AG04450 (cell line): ENCODE data around the gene PDK1. TPM values are rescaled to one million over a fixed set of nuclear protein-coding genes. Genes with fewer than 3 reads are reported as not detected.

Experiments
- CTCF ChIA-PET: fragments of 300-600, 350-600 bp; formaldehyde crosslinking; extraction: SDS; loops from one replicate; lab custom pipeline; 2022; ENCODE audit warnings: antibody characterized with exemption, inconsistent platforms; lab: Charles Lee
- POLR2A ChIA-PET: fragments of 350-600 bp; formaldehyde crosslinking; extraction: SDS; loops from one replicate; lab custom pipeline; 2021; ENCODE audit warnings: antibody characterized with exemption, inconsistent platforms; lab: Yijun Ruan, JAX
- DNase-seq: peaks from one replicate; pipeline ENCODE4 v3.0.0-alpha.2; 2011; ENCODE audit warnings: low read depth, low spot score
- H3K27ac ChIP-seq: one replicate; pipeline ENCODE4 v1.5.1; 2012; ENCODE audit warnings: low read depth, low read length, control low read depth
- H3K27me3 ChIP-seq: one replicate; pipeline ENCODE4 v1.6.0; 2012; ENCODE audit warnings: low read length; ENCODE audit not compliant: control insufficient read depth, insufficient read depth
- H3K4me3 ChIP-seq: 2 replicates; pipeline ENCODE4 v1.5.1; 2011; ENCODE audit warnings: mild to moderate bottlenecking, low read depth, low read length, control low read depth
- H3K9me3 ChIP-seq: 2 replicates; pipeline ENCODE4 v1.5.1; 2012; ENCODE audit warnings: low read length; ENCODE audit not compliant: control insufficient read depth, insufficient read depth
- CTCF ChIP-seq: IDR thresholded peaks from 2 replicates; pipeline ENCODE4 v1.5.1; 2011; ENCODE audit warnings: low read depth, low read length, control low read depth, inconsistent platforms
- polyA minus RNA-seq: library from RNA; depleted of rRNA, polyadenylated mRNA; stranded (reverse); fragments of >200 nt; gene quantifications from 2 replicates; pipeline ENCODE4 v1.2.3, GENCODE V29; 2011; rRNA and poly(A)+ RNA removed
- polyA plus RNA-seq: library from polyadenylated mRNA; depleted of rRNA; stranded (reverse); fragments of >200 nt; gene quantifications from 2 replicates; pipeline ENCODE4 v1.2.3, GENCODE V29; 2011; rRNA removed

Gene PDK1
- polyA plus RNA-seq: 32.6 and 32.8 TPM in 2 replicates
- polyA minus RNA-seq: 51.6 and 56.3 TPM in 2 replicates

GRCh38 chr2:172555522-172556283 lies at the start of gene PDK1:
Gene PDK1, plus strand, starts transcription at chr2:172556090. Its CDS starts 61 bp downstream, at chr2:172556151.
- TF ChIP-seq CTCF: no peak
- DNase-seq: peak; percentile 49
- ChIA-PET POLR2A (interaction anchor here (1.1 kb wide), 1 partner anchor 9 kb away, joined by 3 read pairs; no protein-coding TSS in a partner anchor), CTCF (interaction anchor here (0.7 to 1.3 kb wide), 2 partner anchors 94 to 957 kb away, joined by 3 read pairs; no protein-coding TSS in a partner anchor)
- peak within 1 kb of the TSS; percentile 87 for H3K4me3 ChIP-seq
- H3K9me3 ChIP-seq: no peaks in the 10 kb centered on the region
- H3K27ac ChIP-seq: peak within 1 kb of the TSS; percentile 75
- no peaks in the 10 kb centered on the region for H3K27me3 ChIP-seq

- ChIA-PET CTCF (no interaction called here), POLR2A (no interaction called here)
- Histone ChIP-seq H3K27ac (no peak overlapping the region), H3K9me3 (peaks cover 6% of the 10 kb centered on the region; the same call in 1 of the 2 replicates), H3K4me3 (no peak overlapping the region), H3K27me3 (no peaks in the 10 kb centered on the region)
- no peak for TF ChIP-seq CTCF
- DNase-seq: no peak
Measured at GRCh38 chr2:172507199-172507598, 48.7 kb upstream of the PDK1 start.

- Histone ChIP-seq H3K4me3 (no peak overlapping the region), H3K9me3 (peaks cover 20% of the 10 kb centered on the region), H3K27ac (no peak overlapping the region), H3K27me3 (no peaks in the 10 kb centered on the region)
- ChIA-PET CTCF (no interaction called here), POLR2A (no interaction called here)
- no peak for TF ChIP-seq CTCF
- no peak for DNase-seq
Measured at GRCh38 chr2:172510088-172510487, 45.8 kb upstream of the PDK1 start.

- CTCF ChIA-PET: no interaction called here
- Histone ChIP-seq H3K27ac (no peak overlapping the region), H3K4me3 (no peak overlapping the region), H3K9me3 (peaks cover 20% of the 10 kb centered on the region), H3K27me3 (no peaks in the 10 kb centered on the region)
- no peak for TF ChIP-seq CTCF
- no peak for DNase-seq
- POLR2A ChIA-PET: no interaction called here
Measured at GRCh38 chr2:172510548-172510947, 45.3 kb upstream of the PDK1 start.
